Kasumi-1 (cell line): Measurements from ENCODE around the gene FAM3D.

ENCODE experiments used
- DNase-seq, 2 experiments: peaks; one replicate each; lab custom pipeline; 2025; lab: John Stamatoyannopoulos, UW

The FAM3D gene

GRCh38 chr3:58627570-58627885 is 39.0 kb downstream of the FAM3D start:
- no peak for DNase-seq

- no peak for DNase-seq
These were observed 39.6 kb downstream of the FAM3D start for GRCh38 chr3:58626841-58627569.

DNA sequence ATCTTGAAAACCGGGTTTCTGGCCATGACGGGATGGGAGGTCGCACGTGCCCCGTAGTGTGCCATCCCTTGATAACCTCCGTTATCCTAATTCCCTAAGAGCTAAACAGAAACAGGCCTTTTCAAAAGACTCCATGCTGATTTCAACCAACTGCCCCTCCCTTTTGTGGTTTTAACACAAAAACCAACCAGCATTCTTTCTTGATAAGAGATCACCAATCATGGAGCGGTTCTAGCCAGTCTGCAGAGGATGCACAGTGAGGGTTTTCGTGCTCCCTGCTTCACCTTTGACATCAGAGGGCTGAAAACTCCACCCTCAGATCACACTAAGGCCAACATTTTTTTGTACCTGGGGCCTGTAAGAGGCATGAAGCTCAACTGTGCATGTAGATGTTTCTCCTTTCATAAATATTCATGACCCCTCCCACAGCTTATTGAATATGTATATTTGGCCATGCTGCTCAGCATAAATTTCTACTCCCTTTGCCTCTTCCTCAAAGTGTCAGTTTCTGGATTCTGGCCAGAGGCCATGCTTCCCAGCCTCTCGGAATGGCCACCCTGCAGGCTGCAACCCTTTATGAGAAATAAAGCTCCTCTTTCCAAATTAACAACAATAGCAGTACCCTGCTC is 41.3 kb downstream of the FAM3D start:
- no peak for DNase-seq

DNA sequence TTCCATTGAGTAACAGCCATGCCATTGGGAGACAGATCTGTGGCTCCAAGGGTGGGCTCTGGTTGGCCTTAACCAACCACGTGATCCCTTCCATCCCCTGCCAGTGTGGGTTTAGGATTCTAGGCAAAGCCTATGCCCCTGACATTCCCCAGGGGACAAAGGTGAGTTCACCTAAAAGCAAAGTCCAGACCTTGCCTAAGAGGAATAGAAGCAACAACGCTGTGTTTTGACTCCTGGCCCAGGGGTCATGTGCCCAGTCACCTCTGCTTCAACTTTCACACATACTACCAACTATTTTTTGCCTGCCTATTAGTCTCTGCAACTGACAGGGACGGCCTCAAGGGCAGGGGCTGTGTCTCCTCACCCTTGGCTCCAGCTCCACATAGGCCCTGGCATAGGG is 42.0 kb downstream of the FAM3D start:
- DNase-seq = no peak

DNA sequence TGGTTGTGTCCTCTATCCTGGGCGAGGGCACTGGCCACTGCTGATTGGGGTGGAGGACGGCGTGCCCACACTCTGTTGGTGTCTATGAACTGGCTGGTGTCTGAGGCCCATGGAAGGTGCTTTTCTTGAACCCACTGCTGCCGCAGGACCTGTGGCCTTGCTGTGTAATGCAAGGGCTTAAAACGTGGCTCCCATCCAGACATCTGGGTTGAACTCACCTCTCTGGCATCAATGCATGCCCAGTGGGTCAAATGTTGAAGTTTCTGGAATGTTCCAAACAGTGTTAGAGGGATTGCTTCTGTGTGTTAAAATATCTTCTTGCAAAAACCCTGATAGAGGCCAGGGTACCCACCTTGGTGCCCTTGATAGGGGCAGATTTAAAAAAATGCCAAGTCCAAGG is 42.6 kb downstream of the FAM3D start:
- no peak for DNase-seq

GRCh38 chr3:58623478-58623877 is 43.1 kb downstream of the FAM3D start:
- DNase-seq = no peak

GRCh38 chr3:58622892-58623291 is 43.7 kb downstream of the FAM3D start:
- no peak for DNase-seq

- DNase-seq = no peak
These were observed 44.1 kb downstream of the FAM3D start for GRCh38 chr3:58622436-58622835.

- DNase-seq = no peak
These were observed 45.3 kb downstream of the FAM3D start for GRCh38 chr3:58621086-58621830.

- DNase-seq = no peak
These were observed 46.2 kb downstream of the FAM3D start for GRCh38 chr3:58620421-58620820.

GRCh38 chr3:58617338-58617761 is 49.2 kb downstream of the FAM3D start:
- DNase-seq = no peak

- no peak for DNase-seq
These were observed 53.1 kb downstream of the FAM3D start for GRCh38 chr3:58613236-58614132.

DNA sequence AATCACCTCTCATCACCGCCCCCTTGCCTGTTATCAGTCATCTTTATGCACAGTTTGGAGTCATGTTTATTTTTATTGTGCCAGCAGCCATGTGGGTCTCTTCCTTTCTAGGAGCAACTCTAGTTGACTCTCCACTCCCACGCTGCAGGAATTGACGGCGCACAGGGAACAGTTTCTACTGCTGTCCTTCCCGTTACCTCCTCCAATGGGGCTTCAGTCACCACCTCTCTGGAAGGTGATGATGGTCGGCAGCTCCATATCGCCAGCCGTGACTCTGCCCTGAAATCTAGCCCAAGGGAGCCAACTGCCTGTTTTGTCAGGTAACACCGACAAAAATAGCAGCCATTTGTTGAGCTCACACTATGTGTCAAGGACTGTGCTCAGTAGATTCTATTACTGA is 53.7 kb downstream of the FAM3D start:
- no peak for DNase-seq

GRCh38 chr3:58609990-58610389 is 56.6 kb downstream of the FAM3D start:
- DNase-seq = no peak

GRCh38 chr3:58608648-58609047 is 57.9 kb downstream of the FAM3D start:
- DNase-seq = no peak

DNA sequence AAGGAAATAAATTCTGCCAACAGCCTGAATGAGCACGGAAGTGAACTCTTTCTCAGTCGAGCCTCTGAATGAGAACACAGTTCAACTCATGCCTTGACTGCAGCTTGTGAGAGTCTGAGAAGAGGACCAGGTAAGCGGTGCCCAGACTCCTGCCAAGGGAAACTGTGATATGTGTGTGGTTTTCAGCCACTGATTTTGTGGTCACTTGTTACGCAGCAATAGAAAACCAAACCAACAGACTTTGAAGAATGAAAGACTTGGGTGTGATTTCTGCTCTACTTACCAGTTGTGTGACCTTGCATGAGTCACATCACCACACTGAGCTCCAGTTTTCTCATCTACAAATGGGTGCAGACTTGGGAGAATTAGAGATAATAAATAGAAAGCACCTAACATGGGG is 58.8 kb downstream of the FAM3D start:
- no peak for DNase-seq

GRCh38 chr3:58606693-58607092 is 59.9 kb downstream of the FAM3D start:
- DNase-seq = no peak

DNA sequence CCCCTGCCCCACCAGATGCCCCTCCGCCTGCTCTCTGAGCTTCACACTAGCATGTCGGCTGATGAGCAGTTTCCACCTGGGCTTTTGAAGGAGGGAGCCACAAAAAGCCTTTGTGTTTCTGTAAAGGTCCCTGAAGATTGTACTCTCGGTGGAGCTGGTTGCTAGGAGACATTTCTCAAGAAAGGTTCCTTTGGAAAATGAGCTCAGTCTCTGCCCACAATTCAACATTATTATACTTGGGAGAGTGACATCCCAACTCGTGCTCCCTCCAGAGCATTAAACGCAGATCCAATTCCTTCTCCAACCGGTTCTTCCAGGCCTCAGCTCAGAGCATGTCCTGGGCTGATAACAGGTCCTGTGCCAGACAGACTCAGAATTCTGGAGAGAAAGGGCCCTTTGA is 62.5 kb downstream of the FAM3D start:
- no peak for DNase-seq

GRCh38 chr3:58603606-58604005 is 63.0 kb downstream of the FAM3D start:
- DNase-seq = no peak

DNA sequence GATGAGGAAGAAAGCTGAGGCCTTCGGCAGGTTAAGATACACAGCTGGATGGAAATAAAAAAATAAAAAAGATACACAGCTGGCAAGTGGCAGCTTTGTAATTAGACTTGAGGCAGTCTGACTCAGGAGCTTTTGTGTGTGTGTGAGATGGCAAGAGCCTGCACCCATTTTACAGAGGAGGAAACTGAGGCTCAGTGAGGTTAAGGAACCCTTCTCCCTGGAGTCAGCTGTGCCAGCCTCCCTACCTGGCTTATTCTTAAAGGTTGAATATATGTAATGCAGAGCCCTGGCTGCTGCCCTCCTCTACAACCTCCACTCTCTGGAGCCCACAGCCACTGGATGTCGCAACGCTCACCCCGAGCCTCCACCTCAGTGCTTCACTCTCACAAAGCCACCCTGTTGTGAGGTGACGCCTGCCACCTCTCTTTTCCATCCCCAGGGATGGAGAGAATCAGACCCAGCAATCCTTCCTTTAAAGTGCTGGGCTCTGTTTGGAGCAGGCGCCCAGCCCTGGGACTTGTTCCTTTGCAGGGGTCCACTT is 68.7 kb downstream of the FAM3D start:
- no peak for DNase-seq

GRCh38 chr3:58596834-58597518 is 69.6 kb downstream of the FAM3D start:
- no peak for DNase-seq
